Stimulated activated CD4-positive, alpha-beta T cell treated with anti-CD3 and anti-CD28 coated beads, TNF-alpha, amount 100 ng/mL, for 48 hours (primary cell): ENCODE measurements around the gene TRIM65.
A peak's percentile ranks its signal among the peaks of the same experiment; 100 is the strongest.
"Not testable (repeated sequence)": the region's sequence is repeated elsewhere in the genome, so short reads cannot be mapped to it uniquely, and the experiment has no call there.

Experiments
- DNase-seq, 3 donors: peaks; one replicate each; pipeline ENCODE4 v3.0.0-alpha.2; 2020; ENCODE audit warnings: low read depth in 3 of 3

The TRIM65 gene

DNA sequence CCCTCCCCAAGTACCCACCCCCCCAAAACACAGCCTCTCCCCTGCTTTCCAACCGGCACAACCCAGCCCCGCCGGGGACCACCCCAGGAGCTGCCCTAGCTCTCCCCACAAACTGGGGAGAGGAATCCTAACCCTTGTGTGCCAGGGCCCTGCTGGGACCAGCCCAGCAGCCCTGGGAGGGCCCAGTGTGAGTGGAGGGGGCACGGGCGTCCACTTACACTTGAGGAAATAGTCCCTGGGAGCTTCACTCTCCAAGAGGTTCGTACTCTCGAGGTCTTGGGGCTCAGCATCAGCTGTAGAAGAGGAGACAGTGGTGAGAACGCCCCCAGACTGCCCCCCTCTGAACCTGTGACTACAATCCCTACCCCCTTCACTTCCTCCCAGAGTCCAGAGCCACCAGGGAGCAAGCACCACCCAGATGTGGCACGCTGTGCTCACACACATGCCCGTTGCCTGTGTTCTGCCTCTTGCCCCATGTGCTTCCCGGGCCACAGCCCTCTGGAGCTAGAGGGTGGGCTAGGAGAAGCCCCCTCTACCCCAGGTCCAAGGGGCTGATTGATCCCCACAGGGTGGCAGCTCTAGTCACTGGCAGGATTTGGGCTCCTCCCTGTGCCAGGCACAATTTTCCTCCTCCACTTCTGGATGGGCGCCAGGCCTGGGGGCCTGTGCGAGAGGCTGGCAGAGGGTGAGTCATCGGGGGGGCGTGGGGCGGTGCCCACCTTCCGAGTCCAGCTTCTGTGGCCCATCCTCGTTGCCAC is 21.4 kb downstream of the TRIM65 start:
- DNase-seq = no peak

- no peak for DNase-seq
Measured at GRCh38 chr17:75874323-75875181, 22.2 kb downstream of the TRIM65 start.

DNA sequence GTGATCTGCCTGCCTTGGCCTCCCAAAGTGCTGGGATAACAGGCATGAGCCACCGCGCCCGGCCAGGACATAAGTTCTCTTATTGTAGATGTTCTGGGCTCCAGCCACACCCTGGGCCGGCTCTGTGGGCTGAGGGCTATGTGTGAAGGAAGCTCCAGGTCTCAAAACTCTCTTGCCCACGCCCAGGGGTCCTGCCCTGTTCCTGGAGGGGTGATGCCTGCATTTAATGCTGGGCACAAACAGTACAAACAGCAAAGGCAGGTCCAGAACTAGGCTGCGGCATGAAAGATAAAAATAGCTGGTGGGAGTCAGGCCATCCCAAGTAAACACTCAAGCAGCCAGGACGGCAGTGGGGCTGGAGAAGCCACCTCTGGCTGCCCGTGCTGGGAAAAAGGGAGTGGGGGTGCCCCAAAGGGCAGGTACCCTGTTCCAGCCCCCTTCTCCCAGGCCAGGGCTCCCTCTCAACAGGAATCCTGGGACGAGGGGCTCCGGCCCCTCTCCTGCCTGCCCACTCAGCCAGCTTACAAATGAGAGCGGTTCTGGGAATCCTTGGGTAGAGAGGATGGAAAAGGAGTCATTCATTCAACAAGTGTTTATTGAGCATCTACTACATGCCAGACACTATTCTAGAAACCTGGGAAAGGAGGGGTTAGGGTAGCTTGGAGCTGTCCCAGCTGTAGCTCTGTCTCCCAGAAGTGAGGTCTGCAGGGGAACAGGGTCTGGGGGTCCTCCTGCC is 23.0 kb downstream of the TRIM65 start:
- no peak for DNase-seq

GRCh38 chr17:75872434-75873351 is 24.1 kb downstream of the TRIM65 start:
- DNase-seq = no peak

DNA sequence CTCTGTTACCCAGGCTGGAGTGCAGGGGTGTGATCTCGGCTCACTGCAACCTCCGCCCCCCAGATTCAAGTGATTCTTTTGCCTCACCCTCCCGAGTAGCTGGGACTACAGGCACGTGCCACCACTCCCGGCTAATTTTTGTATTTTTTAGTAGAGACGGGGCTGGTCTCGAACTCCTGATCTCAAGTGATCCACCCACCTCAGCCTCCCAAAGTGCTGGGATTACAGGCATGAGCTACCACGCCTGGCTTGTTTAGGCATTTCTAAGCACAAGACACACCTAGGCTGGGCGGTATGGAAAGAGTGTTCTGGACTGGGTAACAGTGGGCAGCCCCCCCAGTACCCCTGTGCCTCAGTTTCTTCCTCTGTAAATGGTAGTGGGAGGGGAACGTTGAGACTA is 26.5 kb downstream of the TRIM65 start:
- not testable (repeated sequence) for DNase-seq

- no peak for DNase-seq
Measured at GRCh38 chr17:75869282-75870141, 27.2 kb downstream of the TRIM65 start.

- not testable (repeated sequence) for DNase-seq
Measured at GRCh38 chr17:75868730-75869281, 27.9 kb downstream of the TRIM65 start.

DNA sequence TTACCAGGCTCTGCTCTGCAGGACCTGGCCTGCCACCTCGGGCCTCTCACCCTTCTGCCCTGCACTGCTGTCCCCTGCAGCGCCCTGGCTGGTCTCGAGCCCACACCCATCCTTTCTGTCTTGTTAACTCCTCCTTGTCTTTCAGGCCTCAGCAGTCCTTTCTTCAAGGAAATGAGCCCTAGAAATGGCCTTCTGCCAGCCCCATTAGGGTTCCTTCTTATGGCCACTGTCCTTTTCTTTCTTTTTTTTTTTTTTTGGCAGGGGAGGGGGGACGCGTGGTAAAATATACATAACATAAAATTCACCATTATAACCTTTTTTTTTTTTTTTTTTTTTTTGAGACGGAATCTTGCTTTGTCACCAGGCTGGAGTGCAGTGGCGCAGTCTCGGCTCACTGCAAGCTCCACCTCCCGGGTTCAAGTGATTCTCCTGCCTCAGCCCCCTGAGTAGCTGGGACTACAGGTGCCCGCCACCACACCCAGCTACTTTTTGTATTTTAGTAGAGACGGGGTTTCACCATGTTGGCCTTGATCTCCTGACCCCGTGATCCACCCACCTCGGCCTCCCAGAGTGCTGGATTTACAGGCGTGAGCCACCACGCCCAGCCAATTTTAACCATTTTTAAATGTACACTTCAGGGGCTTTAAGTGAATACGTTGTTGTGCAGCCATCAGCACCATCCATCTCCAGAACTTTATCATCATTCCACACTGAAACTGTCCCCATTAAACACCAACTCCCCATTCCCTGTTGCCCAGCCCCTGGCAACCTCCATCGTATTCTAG is 31.2 kb downstream of the TRIM65 start:
- not testable (repeated sequence) for DNase-seq

- DNase-seq = not testable (repeated sequence)
Measured at GRCh38 chr17:75864887-75865286, 31.9 kb downstream of the TRIM65 start.

DNA sequence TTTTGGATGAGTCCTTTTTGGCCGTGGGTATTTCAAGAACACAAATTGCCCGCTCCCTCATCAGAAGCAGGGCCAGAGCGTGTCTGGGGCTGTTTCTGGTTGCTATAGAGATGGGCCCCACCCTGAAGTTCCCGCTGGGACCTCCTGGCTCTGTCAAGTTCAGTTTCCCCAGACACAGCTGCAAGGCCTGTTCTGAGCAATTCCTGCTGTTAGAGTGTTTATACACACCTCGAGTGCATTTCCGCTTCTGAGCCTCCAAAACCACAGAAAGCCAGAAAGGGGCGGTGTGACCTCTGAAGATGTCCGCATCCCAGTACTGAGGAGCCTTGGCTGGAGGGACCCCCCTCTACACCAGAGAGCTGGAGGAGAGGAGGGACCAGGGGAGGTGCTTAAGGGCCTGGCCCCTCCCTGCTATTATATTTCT is 32.3 kb downstream of the TRIM65 start:
- no peak for DNase-seq

GRCh38 chr17:75861927-75862317 is 34.8 kb downstream of the TRIM65 start:
- DNase-seq = no peak

DNA sequence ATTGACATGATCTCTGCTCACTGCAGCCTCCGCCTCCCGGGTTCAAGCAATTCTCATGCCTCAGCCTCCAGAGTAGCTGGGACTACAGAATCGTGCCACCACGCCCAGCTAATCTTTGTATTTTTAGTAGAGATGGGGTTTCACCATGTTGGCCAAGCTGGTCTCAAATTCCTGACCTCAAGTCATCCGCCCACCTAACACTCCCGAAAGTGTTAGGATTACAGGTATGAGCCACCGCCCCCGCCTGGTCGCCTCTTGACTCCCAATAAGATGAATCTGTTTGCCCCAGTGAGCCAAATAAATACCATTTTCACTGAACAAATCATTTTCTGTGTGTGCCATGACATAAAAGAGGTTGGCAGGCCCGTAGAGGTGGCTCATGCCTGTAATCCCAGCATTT is 37.4 kb downstream of the TRIM65 start:
- DNase-seq = not testable (repeated sequence)

DNA sequence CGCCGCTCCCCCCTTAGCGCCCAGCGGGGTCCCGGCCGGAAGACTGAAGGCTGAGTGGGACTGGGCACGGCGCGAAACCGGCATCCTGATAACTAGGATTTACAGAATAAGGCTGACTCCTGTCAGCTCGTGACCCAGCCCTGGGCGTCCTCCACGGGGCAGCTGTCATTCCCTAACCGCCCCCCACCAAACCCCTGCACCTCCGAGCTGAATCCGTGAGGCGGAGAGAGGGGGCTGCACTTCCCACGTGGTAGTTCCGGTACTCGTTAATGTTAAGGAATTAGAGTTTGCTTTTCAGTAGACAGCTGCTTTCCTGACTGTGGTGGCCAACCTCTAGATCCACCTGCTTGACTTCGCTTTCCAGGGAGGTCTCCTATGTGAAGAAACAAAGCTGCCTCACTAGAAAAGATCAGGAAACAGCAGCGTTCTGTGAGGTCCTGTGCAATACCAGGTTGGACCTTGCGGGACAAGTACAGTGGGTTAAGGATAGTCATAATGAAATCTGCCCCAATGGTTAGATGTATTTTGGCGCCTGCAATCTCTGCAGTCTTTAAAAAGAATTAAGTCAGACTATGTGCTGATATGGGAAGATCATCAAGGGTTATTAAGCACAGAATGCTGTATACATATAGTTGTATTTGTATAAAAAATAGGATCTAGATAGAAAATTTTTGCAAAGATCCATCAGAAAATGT is 40.5 kb downstream of the TRIM65 start:
- DNase-seq = no peak

- DNase-seq = peak; percentile 96 to 98 (median 97)
Measured at GRCh38 chr17:75855310-75856061, 41.3 kb downstream of the TRIM65 start, which contains the start of gene WBP2. TSS of gene WBP2 (minus strand) at chr17:75855335. CDS start at chr17:75855297, 38 bp downstream.

GRCh38 chr17:75854881-75855309 is 41.9 kb downstream of the TRIM65 start:
- no peak for DNase-seq

- DNase-seq = no peak
Measured at GRCh38 chr17:75854101-75854748, 42.5 kb downstream of the TRIM65 start.

- no peak for DNase-seq
Measured at GRCh38 chr17:75853433-75853832, 43.3 kb downstream of the TRIM65 start.
